ENCODE results near the gene UBALD1.

Gene UBALD1

GRCh38 chr16:4641895-4642294 is 27.2 kb upstream of the UBALD1 start:
- DNase-seq = no peak

- DNase-seq = no peak
These were observed 26.6 kb upstream of the UBALD1 start for GRCh38 chr16:4641306-4641687.

GRCh38 chr16:4640572-4641305 is 26.1 kb upstream of the UBALD1 start:
- DNase-seq = no peak

GRCh38 chr16:4639899-4640509 is 25.3 kb upstream of the UBALD1 start:
- no peak for DNase-seq

DNA sequence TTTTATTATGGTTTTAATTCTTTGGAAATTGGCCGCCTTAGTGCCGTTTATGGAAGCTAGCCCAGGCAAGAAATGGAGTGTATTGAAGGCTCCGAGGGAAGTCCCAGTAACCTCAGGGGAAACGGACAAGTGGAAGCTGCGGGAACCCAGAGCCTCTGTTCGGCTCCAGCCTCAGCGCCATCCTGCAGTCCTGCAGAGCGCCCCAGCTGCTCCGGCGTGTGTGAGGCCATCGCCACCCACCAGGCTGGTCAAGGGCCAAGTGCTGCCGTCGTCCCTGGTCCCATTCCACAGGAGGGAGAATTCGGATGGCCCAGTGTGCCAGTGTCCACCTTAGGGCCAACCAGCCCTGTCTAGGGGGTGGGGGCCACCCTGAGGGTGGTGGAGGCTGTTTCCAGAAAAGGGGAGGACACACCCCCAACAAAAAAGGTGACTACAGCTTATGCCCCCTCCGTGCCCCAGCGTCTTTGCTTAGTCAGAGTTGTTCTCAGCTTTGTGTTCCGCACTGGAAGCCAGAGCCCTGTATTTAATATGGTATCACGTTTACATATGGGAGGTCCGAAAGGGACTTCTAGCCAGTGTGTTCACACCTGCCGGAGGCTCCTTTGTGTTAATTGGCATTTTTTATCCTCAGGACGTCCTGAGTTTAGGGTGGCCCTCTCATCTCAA is 22.9 kb upstream of the UBALD1 start:
- DNase-seq = no peak

GRCh38 chr16:4636196-4636595 is 21.5 kb upstream of the UBALD1 start:
- DNase-seq = no peak

DNA sequence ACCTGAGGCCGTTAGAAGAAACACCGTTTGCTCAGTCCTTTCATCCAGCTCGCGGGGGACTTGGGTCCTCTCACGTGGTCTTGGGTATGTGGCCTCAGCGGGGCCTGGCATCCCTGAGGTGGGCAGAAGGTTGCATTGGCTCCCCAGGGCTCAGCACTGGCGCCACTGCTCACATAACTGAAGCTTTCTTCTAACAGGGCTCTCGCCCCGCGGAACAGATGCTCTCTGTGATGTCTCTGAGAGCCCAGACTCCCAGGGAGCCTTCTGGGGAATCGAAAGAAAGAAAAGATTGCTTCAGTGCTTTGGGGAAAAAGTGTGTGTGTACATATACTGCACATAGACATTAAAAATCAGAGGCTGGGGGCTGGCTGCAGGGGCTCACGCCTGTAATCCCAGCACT is 20.1 kb upstream of the UBALD1 start:
- no peak for DNase-seq

DNA sequence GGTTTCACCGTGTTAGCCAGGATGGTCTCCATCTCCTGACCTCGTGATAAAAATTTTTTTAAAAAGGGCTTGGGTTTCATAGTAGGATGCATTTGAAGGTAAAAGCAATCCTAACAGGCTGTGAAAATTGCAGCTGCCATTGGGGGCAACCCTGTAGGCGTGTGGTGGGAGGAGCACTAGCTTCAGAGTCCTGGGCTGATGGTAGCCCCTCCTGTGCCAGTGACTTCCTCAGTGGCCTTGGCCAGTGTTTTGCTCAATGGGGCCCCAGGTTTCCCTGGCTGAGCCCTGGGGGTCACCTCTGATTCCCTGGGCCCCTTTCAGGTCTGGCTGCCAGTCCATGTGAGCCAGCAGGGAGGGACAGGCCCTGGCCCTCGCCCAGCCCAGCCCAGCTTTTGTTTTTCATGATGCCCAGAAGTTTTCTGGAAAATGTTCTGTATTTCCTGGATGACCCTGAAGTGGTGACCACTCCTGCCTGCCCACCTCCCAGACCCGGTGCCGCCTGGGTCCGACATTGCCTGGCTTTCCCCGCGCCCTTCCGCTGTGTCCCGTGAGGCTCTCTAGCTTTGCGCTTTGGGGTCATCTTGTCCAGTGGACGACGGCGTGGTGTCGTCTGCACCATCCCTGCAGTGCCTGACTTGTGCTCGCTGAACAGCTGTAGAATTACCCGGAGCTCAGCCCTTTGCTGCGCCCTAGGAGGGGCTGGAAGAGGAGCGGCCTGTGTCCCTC is 19.4 kb upstream of the UBALD1 start:
- no peak for DNase-seq

GRCh38 chr16:4631444-4631843 is 16.8 kb upstream of the UBALD1 start:
- no peak for DNase-seq

GRCh38 chr16:4628283-4628682 is 13.6 kb upstream of the UBALD1 start:
- no peak for DNase-seq

DNA sequence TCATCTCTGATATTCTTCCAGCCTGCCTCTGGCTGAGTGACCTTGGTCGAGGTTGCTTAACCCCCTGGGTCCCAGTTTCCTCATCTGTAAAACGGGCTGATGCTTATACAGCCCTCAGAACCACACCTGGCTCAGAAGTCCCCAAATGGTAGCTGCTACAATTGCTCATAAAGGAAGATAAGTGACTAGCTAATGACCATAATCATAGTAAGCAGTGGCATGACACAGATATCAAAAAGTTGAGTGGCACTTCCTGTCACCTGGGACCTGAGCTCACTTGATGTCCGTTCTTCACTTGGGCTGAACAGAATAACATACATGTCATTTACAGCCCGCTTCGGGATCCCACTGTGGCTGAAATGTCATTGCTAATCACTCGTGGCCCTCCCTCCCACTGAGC is 11.7 kb upstream of the UBALD1 start:
- DNase-seq = no peak

GRCh38 chr16:4625560-4626159 is 11.0 kb upstream of the UBALD1 start:
- DNase-seq = no peak

GRCh38 chr16:4624827-4625559 is 10.3 kb upstream of the UBALD1 start:
- DNase-seq = peak; percentile 56

- DNase-seq = peak; percentile 97
These were observed 9.5 kb upstream of the UBALD1 start, which contains the start of gene MGRN1 for GRCh38 chr16:4624015-4624826. Gene MGRN1 (plus strand): TSS chr16:4624826. CDS start chr16:4624961, 135 bp downstream.

DNA sequence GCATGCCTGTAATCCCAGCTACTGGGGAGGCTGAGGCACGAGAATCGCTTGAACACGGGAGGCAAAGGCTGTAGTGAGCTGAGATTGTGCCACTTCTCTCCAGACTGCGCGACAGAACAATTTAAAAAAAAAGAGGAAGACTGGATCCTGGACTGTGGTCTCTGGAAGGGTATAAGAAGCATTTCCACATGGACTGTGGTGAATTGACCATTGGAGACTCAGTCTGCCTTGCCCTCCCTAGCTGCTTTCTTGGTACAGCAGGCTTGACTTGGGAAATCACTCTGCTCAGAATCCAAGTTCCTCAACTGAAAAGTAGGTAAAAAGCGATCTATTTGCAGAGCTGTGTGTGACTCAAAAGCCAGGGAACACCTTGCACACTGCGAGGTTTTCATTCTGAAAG is 8.9 kb upstream of the UBALD1 start:
- no peak for DNase-seq

- no peak for DNase-seq
These were observed 4.1 kb upstream of the UBALD1 start for GRCh38 chr16:4618645-4619418.

DNA sequence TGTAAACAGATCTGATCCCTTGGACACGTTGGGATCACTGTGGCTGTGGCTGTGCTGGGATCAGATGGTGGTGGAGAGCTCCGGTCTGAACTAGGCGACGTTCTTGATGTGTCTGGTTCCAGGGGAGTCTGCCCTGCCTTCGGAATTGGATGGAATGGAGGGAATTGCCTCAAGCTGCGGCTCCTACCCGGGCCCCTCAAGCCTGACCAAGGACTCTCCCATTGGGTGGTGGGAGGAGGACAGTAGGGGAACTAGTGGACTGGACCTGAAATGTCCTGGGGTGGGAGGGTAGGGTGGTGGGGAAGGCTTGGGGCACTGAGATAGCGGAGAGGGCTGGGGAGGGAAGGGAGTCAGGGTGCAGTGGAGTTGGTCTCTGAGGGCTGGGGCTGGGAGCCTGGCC is 3.2 kb upstream of the UBALD1 start:
- DNase-seq = no peak

- DNase-seq = peak; percentile 99
These were observed 1.5 kb upstream of the UBALD1 start for GRCh38 chr16:4616047-4616811.

DNA sequence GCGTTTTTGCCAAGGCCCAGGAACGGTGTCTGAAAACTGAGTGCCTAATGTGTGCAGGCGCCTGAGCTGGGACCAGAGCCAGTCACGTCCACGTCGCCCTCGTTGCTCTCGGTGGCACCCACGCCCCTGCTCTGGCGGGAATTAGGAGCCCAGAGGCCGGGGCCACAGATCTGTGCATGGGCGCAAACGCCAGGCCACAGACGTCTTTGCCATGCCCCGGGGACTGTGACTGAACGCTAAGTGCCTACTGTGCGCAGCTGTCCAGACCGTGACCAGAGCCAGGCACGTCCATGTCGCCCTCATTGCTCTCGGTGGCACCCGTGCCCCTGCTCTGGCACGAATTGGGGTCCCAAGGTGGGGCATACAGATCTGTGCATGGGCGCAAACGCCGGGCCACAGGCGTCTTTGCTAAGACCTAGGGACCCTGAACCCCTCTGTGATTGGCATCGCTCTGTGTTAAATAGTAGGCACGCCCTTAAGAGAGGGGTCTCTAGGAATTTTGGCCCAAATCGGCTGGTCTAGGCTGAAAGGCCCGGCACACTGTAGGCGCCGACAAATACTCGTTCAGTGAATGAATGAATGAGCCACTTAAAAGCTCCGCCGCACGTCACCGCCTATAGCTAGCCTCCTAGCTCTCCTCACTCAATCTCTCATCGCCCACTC is 827 bp upstream of the UBALD1 start:
- DNase-seq = no peak

All from NCI-H1092 treated with DMSO at 0.1 percent for 48 hours (cell line).